HepG2 (cell line): ENCODE measurements around the gene VWA3B. TPM values are rescaled to one million over a fixed set of nuclear protein-coding genes. Genes with fewer than 3 reads are reported as not detected.

Experiments used
- ATAC-seq: fragments of 200-7000 bp; cut with Tn5 transposase; 3 replicates; pipeline ENCODE4 v1.9.1; 2020; ENCODE audit warnings: mild to moderate bottlenecking, moderate library complexity
- BruUV-seq: library from RNA; stranded (reverse); fragments of 400-500 nt; replicated peaks from 2 replicates; lab custom pipeline; 2021; lab: Mats Ljungman, UMichigan
- CTCF ChIA-PET: fragments of 300-600 bp; formaldehyde crosslinking; extraction: SDS; loops from one replicate; lab custom pipeline; 2021; ENCODE audit warnings: low total read pairs, inconsistent platforms, low intra/inter-chr PET ratio; lab: Yijun Ruan, JAX
- POLR2A ChIA-PET: fragments of 350-600 bp; sonication (Branson Sonifier 250); formaldehyde crosslinking; loops from one replicate; lab custom pipeline; 2020; ENCODE audit warnings: antibody characterized with exemption, inconsistent platforms; lab: Yijun Ruan, JAX
- DNase-seq: peaks from one replicate; pipeline ENCODE4 v3.0.0-alpha.2; 2015; ENCODE audit warnings: low spot score
- FAIRE-seq: peaks from 3 replicates; lab custom pipeline; 2011; peaks lifted over from hg19 to GRCh38; lab: Jason Lieb, UNC
- H2AFZ ChIP-seq: one replicate; pipeline ENCODE4 v1.6.1; 2011; ENCODE audit warnings: low read length, inconsistent platforms
- H3K27ac ChIP-seq: fragments of 300-600 bp; 3 replicates; pipeline ENCODE4 v1.8.0; 2011; ENCODE audit warnings: mixed run types, mild to moderate bottlenecking, mixed read lengths, low read length, inconsistent platforms; ENCODE audit not compliant: insufficient read depth; ENCODE audit errors: extremely low read length
- H3K27me3 ChIP-seq, 2 experiments: fragments of 200-600 bp in 1 of 2; 2 replicates in 1 of 2; 3 replicates in 1 of 2; pipeline versions ENCODE4 v1.6.0 to v1.8.0; 2011; ENCODE audit warnings: low read length in 2 of 2, mild to moderate bottlenecking in 2 of 2, moderate library complexity in 2 of 2, inconsistent platforms in 1 of 2; ENCODE audit not compliant: insufficient read depth in 2 of 2, control insufficient read depth in 1 of 2
- H3K36me3 ChIP-seq, 2 experiments: fragments of 200-600 bp in 1 of 2; replicated peaks in 1 of 2; 2 replicates in 1 of 2; 3 replicates in 1 of 2; pipeline versions ENCODE4 v1.5.1 to v1.8.0; 2011; ENCODE audit warnings: low read length in 2 of 2, inconsistent platforms in 1 of 2; ENCODE audit not compliant: insufficient read depth in 2 of 2, control insufficient read depth in 1 of 2
- H3K4me1 ChIP-seq: 2 replicates; pipeline ENCODE4 v1.5.1; 2012; ENCODE audit warnings: low read length, inconsistent platforms; ENCODE audit not compliant: insufficient read depth
- H3K4me2 ChIP-seq: 2 replicates; pipeline ENCODE4 v1.6.0; 2011; ENCODE audit warnings: low read depth, low read length, inconsistent platforms
- H3K4me3 ChIP-seq, 3 experiments: fragments of 200-600 bp in 1 of 3; sonication (generic), shearing (Covaris generic) in 1 of 3; replicated peaks in 1 of 3; 2 replicates each; pipeline ENCODE4 v1.5.1; 2011 to 2016; ENCODE audit warnings: low read length in 3 of 3, inconsistent platforms in 2 of 3, low read depth in 2 of 3, mild to moderate bottlenecking in 2 of 3, control low read depth in 1 of 3, mixed read lengths in 1 of 3; ENCODE audit not compliant: insufficient read depth in 1 of 3
- H3K79me2 ChIP-seq: one replicate; pipeline ENCODE4 v1.6.1; 2011; ENCODE audit warnings: low read length, inconsistent platforms; ENCODE audit not compliant: insufficient read depth
- H3K9ac ChIP-seq: 2 replicates; pipeline ENCODE4 v1.6.0; 2011; ENCODE audit warnings: mild to moderate bottlenecking, low read depth, low read length, inconsistent platforms; ENCODE audit not compliant: insufficient read depth
- H3K9me3 ChIP-seq: 2 replicates; pipeline ENCODE4 v1.5.1; 2012; ENCODE audit warnings: mild to moderate bottlenecking, low read length
- H4K20me1 ChIP-seq: 2 replicates; pipeline ENCODE4 v1.6.0; 2011; ENCODE audit warnings: inconsistent platforms, mild to moderate bottlenecking, low read length, moderate library complexity; ENCODE audit not compliant: insufficient read depth
- ATRX ChIP-seq: sonication (generic); formaldehyde crosslinking; IDR thresholded peaks from 2 replicates; pipeline ENCODE4 v1.4.0; 2020; ENCODE audit warnings: missing genetic modification reagents, borderline replicate concordance
- CHD4 ChIP-seq: fragments of 200-600 bp; sonication (generic); IDR thresholded peaks from 2 replicates; pipeline ENCODE4 v1.7.0; 2017; ENCODE audit warnings: mild to moderate bottlenecking, low read length, borderline replicate concordance
- HNF4A ChIP-seq: sonication (generic); formaldehyde crosslinking; IDR thresholded peaks from 2 replicates; pipeline ENCODE4 v1.4.0; 2020; ENCODE audit warnings: missing genetic modification reagents
- KLF6 ChIP-seq: IDR thresholded peaks from 2 replicates; pipeline ENCODE4 v1.8.0; 2016; ENCODE audit warnings: missing biosample characterization, missing genetic modification reagents
- PHF8 ChIP-seq: sonication (generic); formaldehyde crosslinking; IDR thresholded peaks from 2 replicates; pipeline ENCODE4 v1.5.0; 2020; ENCODE audit warnings: missing genetic modification reagents
- REST ChIP-seq, 2 experiments: IDR thresholded peaks; 2 replicates each; pipeline ENCODE4 v1.6.1; 2011 to 2012; ENCODE audit warnings: low read length in 2 of 2, borderline replicate concordance in 1 of 2, low read depth in 1 of 2, mild to moderate bottlenecking in 1 of 2, moderate library complexity in 1 of 2
- WIZ ChIP-seq: sonication (generic); formaldehyde crosslinking; IDR thresholded peaks from 2 replicates; pipeline ENCODE4 v1.5.1; 2020; ENCODE audit warnings: mild to moderate bottlenecking, missing genetic modification reagents
- ZNF260 ChIP-seq: sonication (generic); formaldehyde crosslinking; IDR thresholded peaks from 2 replicates; pipeline ENCODE4 v1.4.0; 2020; ENCODE audit warnings: missing genetic modification reagents, low read depth, mild to moderate bottlenecking, borderline replicate concordance
- WGBS: methylation state at CpG from one replicate; pipeline ENCODE4 v1.1.6; 2017; ENCODE audit warnings: low lambda C conversion rate; 5-methylcytosine and 5-hydroxymethylcytosine counted together
- in situ Hi-C: cut with HindIII; loops from 2 replicates; pipeline ENCODE4 v1.10.0; 2017; ENCODE audit warnings: low pct_unique_long_range_greater_than_20kb; ENCODE audit not compliant: extremely low pct_ligation_motif_present
- intact Hi-C: fragments of 100-400 bp; cut with micrococcal nuclease; formaldehyde crosslinking; loops from one replicate; pipeline ENCODE4 v1.10.0; 2022; ENCODE audit not compliant: unreplicated experiment
- polyA plus RNA-seq, 8 experiments: library from polyadenylated mRNA; depleted of rRNA in 3 of 8; stranded (reverse) in 7 of 8; unstranded in 1 of 8; fragments of >200 nt; fragmentation: Illumina TruSeq in 4 of 8; extraction: Trizol in 4 of 8; gene quantifications; 2 replicates each; pipeline versions ENCODE4 v1.2.1 to v1.2.3, GENCODE V29; 2011 to 2016; ENCODE audit warnings: low read depth in 4 of 8, missing spikeins in 1 of 8, mixed read lengths in 1 of 8; ENCODE audit not compliant: insufficient read depth in 1 of 8
- total RNA-seq, 5 experiments: library from RNA; depleted of rRNA; stranded (reverse); fragments of >200 nt; fragmentation: Illumina TruSeq; extraction: Trizol; gene quantifications; 2 replicates each; pipeline ENCODE4 v1.2.3, GENCODE V29; 2016; ENCODE audit warnings: low read depth in 1 of 5

Gene VWA3B
- total and polyA plus RNA-seq, 2 of the 13 experiments (the other 11 are each of a cell fraction or from before 2014, with no cell fraction given), result not detected

- ATAC-seq (no peak), DNase-seq (no peak), FAIRE-seq (no peak)
- in situ Hi-C loops, result no loop called here
- no peaks in the 10 kb centered on the region for H3K36me3 ChIP-seq
- H3K4me1 ChIP-seq, result peaks cover 21% of the 10 kb centered on the region
- H3K4me2 ChIP-seq, result no peak overlapping the region; the same call in 1 of the 2 replicates
- intact Hi-C loops, result no loop called here
- no peak overlapping the region for H2AFZ ChIP-seq
- no peak overlapping the region for H3K27ac ChIP-seq
- TF ChIP-seq WIZ (CRISPR knock-in tag) (no peak), REST (IDR thresholded peaks at IDR 0.05; ENCODE audit: borderline replicate concordance in 1 of 2, low read depth in 1 of 2, low read length in 2 of 2) (no peak), KLF6 (no peak), HNF4A (CRISPR knock-in tag) (no peak), PHF8 (CRISPR knock-in tag) (no peak), ATRX (CRISPR knock-in tag) (no peak), ZNF260 (no peak), CHD4 (no peak)
- ChIA-PET POLR2A (no interaction called here), CTCF (no interaction called here)
- H3K79me2 ChIP-seq, result no peaks in the 10 kb centered on the region
- 43% methylated on average over 5 of the region's 5 CpGs for WGBS
- no peaks in the 10 kb centered on the region for H3K27me3 ChIP-seq
- no peak overlapping the region for H3K4me3 ChIP-seq
- no TSS peak for BruUV-seq
- no peaks in the 10 kb centered on the region for H4K20me1 ChIP-seq
- no peaks in the 10 kb centered on the region for H3K9me3 ChIP-seq
- no peak overlapping the region for H3K9ac ChIP-seq
Observed at GRCh38 chr2:98085649-98086048, 1.3 kb upstream of the VWA3B start.
